Keratinocyte (primary cell): ENCODE measurements around the gene KHSRP.

Source experiments
- EZH2 ChIP-seq: IDR thresholded peaks from one replicate; pipeline ENCODE4 v1.6.1; 2012; ENCODE audit warnings: inconsistent platforms, mild to moderate bottlenecking, low read length, moderate library complexity
- TF ChIP-seq, protein P1 (sequence below), 3 experiments: IDR thresholded peaks in 1 of 3; conservative IDR thresholded peaks in 1 of 3; optimal IDR thresholded peaks in 1 of 3; 2 replicates in 2 of 3; 3 replicates in 1 of 3; pipeline versions ENCODE3 to v1.5.1; 2011; ENCODE audit warnings: low read length in 3 of 3, mild to moderate bottlenecking in 3 of 3, moderate library complexity in 2 of 3, control low read depth in 1 of 3, inconsistent platforms in 1 of 3; ENCODE audit not compliant: insufficient read depth in 2 of 3; ENCODE audit errors: extremely low read depth in 1 of 3

DNA sequence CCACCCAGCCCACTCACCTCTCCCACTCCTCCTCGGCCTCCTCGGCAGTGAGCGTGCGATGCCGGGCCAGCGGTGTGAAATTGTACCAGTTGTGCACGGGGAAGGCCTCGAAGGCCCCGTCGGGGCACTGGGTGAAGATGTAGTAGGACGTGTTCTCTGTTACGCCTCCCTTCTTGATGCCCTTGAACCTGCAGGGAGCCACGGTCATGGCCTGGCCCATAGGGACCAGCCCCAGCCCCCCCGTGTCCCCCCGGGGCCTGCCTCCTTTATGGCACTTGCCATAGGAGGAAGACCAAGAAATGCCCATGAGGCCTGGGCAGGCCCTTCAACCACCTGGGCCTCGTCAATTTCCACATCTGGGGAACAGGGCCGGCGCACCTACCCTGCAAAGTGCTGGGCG, 37.2 kb downstream of the KHSRP start:
- TF ChIP-seq, protein P1, sequence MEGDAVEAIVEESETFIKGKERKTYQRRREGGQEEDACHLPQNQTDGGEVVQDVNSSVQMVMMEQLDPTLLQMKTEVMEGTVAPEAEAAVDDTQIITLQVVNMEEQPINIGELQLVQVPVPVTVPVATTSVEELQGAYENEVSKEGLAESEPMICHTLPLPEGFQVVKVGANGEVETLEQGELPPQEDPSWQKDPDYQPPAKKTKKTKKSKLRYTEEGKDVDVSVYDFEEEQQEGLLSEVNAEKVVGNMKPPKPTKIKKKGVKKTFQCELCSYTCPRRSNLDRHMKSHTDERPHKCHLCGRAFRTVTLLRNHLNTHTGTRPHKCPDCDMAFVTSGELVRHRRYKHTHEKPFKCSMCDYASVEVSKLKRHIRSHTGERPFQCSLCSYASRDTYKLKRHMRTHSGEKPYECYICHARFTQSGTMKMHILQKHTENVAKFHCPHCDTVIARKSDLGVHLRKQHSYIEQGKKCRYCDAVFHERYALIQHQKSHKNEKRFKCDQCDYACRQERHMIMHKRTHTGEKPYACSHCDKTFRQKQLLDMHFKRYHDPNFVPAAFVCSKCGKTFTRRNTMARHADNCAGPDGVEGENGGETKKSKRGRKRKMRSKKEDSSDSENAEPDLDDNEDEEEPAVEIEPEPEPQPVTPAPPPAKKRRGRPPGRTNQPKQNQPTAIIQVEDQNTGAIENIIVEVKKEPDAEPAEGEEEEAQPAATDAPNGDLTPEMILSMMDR (optimal IDR thresholded peaks at IDR 0.05 in 1 of 3, IDR thresholded peaks at IDR 0.05 in 1 of 3, conservative IDR thresholded peaks at IDR 0.05 in 1 of 3; ENCODE audit: extremely low read depth in 1 of 3, insufficient read depth in 2 of 3, low read length in 3 of 3): no peak
- no peak for TF ChIP-seq EZH2
